ENCODE results near the gene FER. TPM values are rescaled to one million over a fixed set of nuclear protein-coding genes. Genes with fewer than 3 reads are reported as not detected.

The FER gene
- total and polyA plus RNA-seq, 2 of the 13 experiments (the other 11 are each of a cell fraction or from before 2014, with no cell fraction given) = 7.9 to 29.0 TPM

GRCh38 chr5:109125755-109126429 lies 378.2 kb downstream of the FER start:
- ATAC-seq = no peak
- peaks cover 7% of the 10 kb centered on the region for H3K9me3 ChIP-seq (ENCODE audit: low read length)
- WGBS (ENCODE audit: low lambda C conversion rate) = 92% methylated on average over 6 of the region's 6 CpGs
- no peak overlapping the region for H3K4me3 ChIP-seq (replicated peaks in 1 of 3; ENCODE audit: insufficient read depth in 1 of 3, low read depth in 2 of 3, low read length in 3 of 3)
- no peak overlapping the region for H3K27ac ChIP-seq (ENCODE audit: extremely low read length, insufficient read depth, low read length)
- ChIA-PET POLR2A (no interaction called here), CTCF (ENCODE audit: low intra/inter-chr PET ratio, low total read pairs) (no interaction called here)
- H4K20me1 ChIP-seq (ENCODE audit: insufficient read depth, low read length) = no peaks in the 10 kb centered on the region
- no peak overlapping the region for H3K4me2 ChIP-seq (ENCODE audit: low read depth, low read length)
- no peak overlapping the region for H2AFZ ChIP-seq (ENCODE audit: low read length)
- H3K4me1 ChIP-seq (ENCODE audit: insufficient read depth, low read length) = no peaks in the 10 kb centered on the region
- H3K9ac ChIP-seq (ENCODE audit: insufficient read depth, low read depth, low read length) = no peak overlapping the region
- no TSS peak for BruUV-seq (replicated peaks)
- no peak for FAIRE-seq
- in situ Hi-C loops (cut with HindIII; ENCODE audit: extremely low pct_ligation_motif_present, low pct_unique_long_range_greater_than_20kb) = no loop called here
- TF ChIP-seq GTF3A (CRISPR knock-in tag; conservative IDR thresholded peaks at IDR 0.05) (no peak), KLF13 (CRISPR knock-in tag; IDR thresholded peaks at IDR 0.05) (no peak)
- intact Hi-C loops (cut with micrococcal nuclease; ENCODE audit: unreplicated experiment) = no loop called here
- no peaks in the 10 kb centered on the region for H3K27me3 ChIP-seq (ENCODE audit: control insufficient read depth in 1 of 2, insufficient read depth in 2 of 2, low read length in 2 of 2)
- H3K36me3 ChIP-seq (replicated peaks in 1 of 2; ENCODE audit: control insufficient read depth in 1 of 2, insufficient read depth in 2 of 2, low read length in 2 of 2) = no peaks in the 10 kb centered on the region
- no peak for DNase-seq (ENCODE audit: low spot score)
- H3K79me2 ChIP-seq (ENCODE audit: insufficient read depth, low read length) = no peaks in the 10 kb centered on the region

GRCh38 chr5:109126481-109126880 lies 378.8 kb downstream of the FER start:
- Histone ChIP-seq H3K27ac (ENCODE audit: extremely low read length, insufficient read depth, low read length) (no peak overlapping the region), H4K20me1 (ENCODE audit: insufficient read depth, low read length) (no peaks in the 10 kb centered on the region), H3K4me3 (replicated peaks in 1 of 3; ENCODE audit: insufficient read depth in 1 of 3, low read depth in 2 of 3, low read length in 3 of 3) (no peak overlapping the region), H3K4me2 (ENCODE audit: low read depth, low read length) (no peak overlapping the region), H3K79me2 (ENCODE audit: insufficient read depth, low read length) (no peaks in the 10 kb centered on the region), H3K9ac (ENCODE audit: insufficient read depth, low read depth, low read length) (no peak overlapping the region), H3K9me3 (ENCODE audit: low read length) (peaks cover 1% of the 10 kb centered on the region; the same call in 1 of the 2 replicates), H3K27me3 (ENCODE audit: control insufficient read depth in 1 of 2, insufficient read depth in 2 of 2, low read length in 2 of 2) (no peaks in the 10 kb centered on the region), H3K4me1 (ENCODE audit: insufficient read depth, low read length) (no peaks in the 10 kb centered on the region), H2AFZ (ENCODE audit: low read length) (no peak overlapping the region), H3K36me3 (replicated peaks in 1 of 2; ENCODE audit: control insufficient read depth in 1 of 2, insufficient read depth in 2 of 2, low read length in 2 of 2) (no peaks in the 10 kb centered on the region)
- in situ Hi-C loops (cut with HindIII; ENCODE audit: extremely low pct_ligation_motif_present, low pct_unique_long_range_greater_than_20kb) (no loop called here), intact Hi-C loops (cut with micrococcal nuclease; ENCODE audit: unreplicated experiment) (no loop called here)
- DNase-seq (ENCODE audit: low spot score) (no peak), FAIRE-seq (no peak), ATAC-seq (no peak)
- POLR2A ChIA-PET = no interaction called here
- WGBS (ENCODE audit: low lambda C conversion rate) = 100% methylated on average over 1 of the region's 1 CpG
- no TSS peak for BruUV-seq (replicated peaks)
- CTCF ChIA-PET (ENCODE audit: low intra/inter-chr PET ratio, low total read pairs) = no interaction called here
- TF ChIP-seq DBP (CRISPR knock-in tag; IDR thresholded peaks at IDR 0.05; ENCODE audit: not compliant biosample characterization) = no peak
- no peak for TF ChIP-seq TEAD2 (CRISPR knock-in tag; IDR thresholded peaks at IDR 0.05)
- no peak for TF ChIP-seq YEATS4 (CRISPR knock-in tag; IDR thresholded peaks at IDR 0.05; ENCODE audit: borderline replicate concordance)
- TF ChIP-seq NONO (IDR thresholded peaks at IDR 0.05) = no peak
- TF ChIP-seq NONO (CRISPR knock-in tag; conservative IDR thresholded peaks at IDR 0.05) = no peak
- no peak for TF ChIP-seq ZNF816 (CRISPR knock-in tag; IDR thresholded peaks at IDR 0.05; ENCODE audit: borderline replicate concordance)
- no peak for TF ChIP-seq MXD4 (CRISPR knock-in tag; IDR thresholded peaks at IDR 0.05)
- TF ChIP-seq ZBTB14 (CRISPR knock-in tag; IDR thresholded peaks at IDR 0.05) = no peak
- TF ChIP-seq ZIK1 (CRISPR knock-in tag; IDR thresholded peaks at IDR 0.05; ENCODE audit: borderline replicate concordance, low read depth) = no peak
- TF ChIP-seq GTF3A (CRISPR knock-in tag; conservative IDR thresholded peaks at IDR 0.05) = no peak
- no peak for TF ChIP-seq E2F1 (CRISPR knock-in tag; IDR thresholded peaks at IDR 0.05)

Data from HepG2 (cell line).